IPS-NIHi11 (cell line): ENCODE results near the gene HEATR3.

Experiments
- DNase-seq: peaks from one replicate; pipeline ENCODE4 v3.0.0; 2012; ENCODE audit warnings: mixed read lengths, low spot score

The HEATR3 gene

GRCh38 chr16:50152807-50153595 lies 87.2 kb downstream of the HEATR3 start, which contains the start of gene TENT4B:
Gene TENT4B (plus strand): TSS chr16:50153306. CDS start chr16:50153622, 316 bp downstream.
- peak; percentile 98 for DNase-seq

- peak; percentile 58 for DNase-seq
Observed at GRCh38 chr16:50153596-50154419, 88.0 kb downstream of the HEATR3 start.

- peak; percentile 14 for DNase-seq
Observed at GRCh38 chr16:50154420-50154950, 88.7 kb downstream of the HEATR3 start.

GRCh38 chr16:50155925-50156324 lies 90.2 kb downstream of the HEATR3 start:
- no peak for DNase-seq
